Endodermal cell (in vitro differentiated cells): ENCODE results near the gene PTPRO. TPM values are rescaled to one million over a fixed set of nuclear protein-coding genes. Genes with fewer than 3 reads are reported as not detected.
"Not testable (repeated sequence)": the region's sequence is repeated elsewhere in the genome, so short reads cannot be mapped to it uniquely, and the experiment has no call there.

Experiments
- DNase-seq: peaks from one replicate; pipeline ENCODE4 v3.0.0-alpha.2; 2017
- H3K27ac ChIP-seq: 2 replicates; pipeline ENCODE4 v1.5.1; 2013; ENCODE audit warnings: mild to moderate bottlenecking, low read depth, low read length, moderate library complexity
- H3K27me3 ChIP-seq: 2 replicates; pipeline ENCODE4 v1.6.1; 2013; ENCODE audit warnings: mild to moderate bottlenecking, low read length, moderate library complexity; ENCODE audit not compliant: insufficient read depth, control insufficient read depth, poor library complexity, severe bottlenecking
- H3K36me3 ChIP-seq: 2 replicates; pipeline ENCODE4 v1.7.0; 2013; ENCODE audit warnings: mild to moderate bottlenecking, low read length, moderate library complexity; ENCODE audit not compliant: control insufficient read depth, insufficient read depth
- H3K4me1 ChIP-seq: one replicate; pipeline ENCODE4 v1.7.0; 2013; ENCODE audit warnings: low read length; ENCODE audit not compliant: control insufficient read depth, insufficient read depth
- H3K4me3 ChIP-seq: 2 replicates; pipeline ENCODE4 v1.5.1; 2013; ENCODE audit warnings: mild to moderate bottlenecking, low read length, moderate library complexity
- H3K9ac ChIP-seq: 2 replicates; pipeline ENCODE4 v1.6.1; 2013; ENCODE audit warnings: mild to moderate bottlenecking, low read length, moderate library complexity; ENCODE audit not compliant: poor library complexity, severe bottlenecking; ENCODE audit errors: extremely low read depth
- H3K9me3 ChIP-seq: 2 replicates; pipeline ENCODE4 v1.6.1; 2013; ENCODE audit warnings: mild to moderate bottlenecking, low read length, moderate library complexity; ENCODE audit not compliant: control insufficient read depth
- H3K27ac Mint-ChIP-seq: 2 replicates; pipeline ENCODE4 v1.8.0; 2020; ENCODE audit warnings: mixed read lengths
- H3K27me3 Mint-ChIP-seq: 2 replicates; pipeline ENCODE4 v1.8.0; 2021; ENCODE audit warnings: mild to moderate bottlenecking, mixed read lengths; ENCODE audit not compliant: insufficient read depth
- H3K36me3 Mint-ChIP-seq: 2 replicates; pipeline ENCODE4 v1.8.0; 2020; ENCODE audit warnings: low read depth, mixed read lengths
- H3K4me1 Mint-ChIP-seq: 2 replicates; pipeline ENCODE4 v1.8.0; 2020; ENCODE audit warnings: mixed read lengths
- H3K4me3 Mint-ChIP-seq: 2 replicates; pipeline ENCODE4 v1.8.0; 2020; ENCODE audit warnings: mild to moderate bottlenecking, moderate library complexity, mixed read lengths
- H3K9me3 Mint-ChIP-seq: 2 replicates; pipeline ENCODE4 v1.8.0; 2020; ENCODE audit warnings: mild to moderate bottlenecking, mixed read lengths
- CTCF ChIP-seq: fragments of 200-600 bp; sonication (generic); conservative IDR thresholded peaks from 2 replicates; pipeline ENCODE4 v1.5.0; 2021; ENCODE audit warnings: antibody characterized with exemption, mild to moderate bottlenecking
- WGBS, 2 experiments: methylation state at CpG; one replicate each; pipeline versions ENCODE4 v1.1.5 to v1.1.7; 2013; ENCODE audit warnings: missing lambda C conversion rate in 2 of 2, mixed read lengths in 1 of 2; ENCODE audit not compliant: insufficient coverage in 1 of 2, insufficient read length in 1 of 2; 5-methylcytosine and 5-hydroxymethylcytosine counted together
- total RNA-seq, 2 donors: library from RNA; stranded (reverse); fragmentation: NEBNext Ultra II Directional in 1 of 2; extraction: Animal tissue kit (Norgen Biotek cat#: 25700) in 1 of 2; gene quantifications; 2 replicates in 1 of 2; 3 replicates in 1 of 2; pipeline ENCODE4 v1.2.1, GENCODE V29; 2021

The PTPRO gene
- total RNA-seq, 2 donors from 2014 or later: 0.31 TPM; not detected in 1

- DNase-seq: no peak
- Histone ChIP-seq H3K4me3 (no peak overlapping the region), H3K36me3 (no peaks in the 10 kb centered on the region), H3K9me3 (peaks cover 13% of the 10 kb centered on the region), H3K27ac (no peak overlapping the region), H3K9ac (no peak overlapping the region), H3K27me3 (no peaks in the 10 kb centered on the region), H3K4me1 (no peaks in the 10 kb centered on the region)
- H3K27ac Mint-ChIP-seq: no peak overlapping the region
- peaks cover 11% of the 10 kb centered on the region for H3K36me3 Mint-ChIP-seq
- H3K4me3 Mint-ChIP-seq: no peak overlapping the region
- no peak for TF ChIP-seq CTCF
- peaks cover 23% of the 10 kb centered on the region for H3K9me3 Mint-ChIP-seq
- WGBS, 2 experiments: 100% methylated on average over 1 of the region's 1 CpG
- H3K27me3 Mint-ChIP-seq: no peaks in the 10 kb centered on the region
- peaks cover 9% of the 10 kb centered on the region for H3K4me1 Mint-ChIP-seq
These were observed 286.6 kb downstream of the PTPRO start for GRCh38 chr12:15608941-15609340.

GRCh38 chr12:15613981-15614380 is 291.7 kb downstream of the PTPRO start:
- Histone ChIP-seq H3K4me3 (no peak overlapping the region), H3K9ac (no peak overlapping the region), H3K9me3 (peaks cover 46% of the 10 kb centered on the region), H3K36me3 (no peaks in the 10 kb centered on the region), H3K4me1 (no peaks in the 10 kb centered on the region), H3K27me3 (no peaks in the 10 kb centered on the region), H3K27ac (no peak overlapping the region)
- TF ChIP-seq CTCF: no peak
- H3K27ac Mint-ChIP-seq: no peak overlapping the region
- peaks cover 6% of the 10 kb centered on the region for H3K4me1 Mint-ChIP-seq
- H3K36me3 Mint-ChIP-seq: peaks cover 39% of the 10 kb centered on the region
- no peaks in the 10 kb centered on the region for H3K27me3 Mint-ChIP-seq
- WGBS, 2 experiments: 100% methylated on average over 1 of the region's 1 CpG; no CpG with 5 or more reads in 1 of the 2 experiments
- H3K4me3 Mint-ChIP-seq: no peak overlapping the region
- H3K9me3 Mint-ChIP-seq: peaks cover 64% of the 10 kb centered on the region
- no peak for DNase-seq

DNA sequence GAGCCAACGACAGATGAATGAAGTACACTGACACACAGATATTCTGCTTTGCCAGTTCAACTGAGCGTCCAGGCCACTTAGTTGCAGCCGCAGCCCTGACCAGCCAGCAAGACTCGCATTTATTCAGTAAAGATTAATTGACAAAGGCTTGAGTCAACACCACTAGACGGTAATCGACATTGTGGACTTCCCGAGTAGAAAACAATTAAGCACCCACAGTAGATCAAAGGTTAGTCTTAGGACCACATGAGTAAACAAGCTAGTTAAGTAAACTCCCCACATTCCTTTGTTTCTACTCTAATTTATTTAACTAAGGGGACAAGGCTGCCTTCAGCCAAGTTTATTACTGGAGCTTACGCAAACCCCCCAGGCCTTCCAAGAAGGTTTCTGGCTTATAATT is 294.2 kb downstream of the PTPRO start:
- peaks cover 64% of the 10 kb centered on the region for H3K9me3 Mint-ChIP-seq
- DNase-seq, H3K27me3 ChIP-seq, H3K27ac Mint-ChIP-seq, H3K36me3 ChIP-seq, H3K4me1 ChIP-seq, H3K9ac ChIP-seq, H3K27me3 Mint-ChIP-seq, H3K4me1 Mint-ChIP-seq, H3K4me3 Mint-ChIP-seq, H3K27ac ChIP-seq: not testable (repeated sequence)
- peaks cover 39% of the 10 kb centered on the region for H3K36me3 Mint-ChIP-seq
- WGBS, 2 experiments: 94 to 100% methylated on average over 6 to 8 of the region's 8 CpGs
- Histone ChIP-seq H3K4me3 (peak overlapping the region; percentile 30), H3K9me3 (peaks cover 46% of the 10 kb centered on the region)
